ENCODE data around the gene PDE4D.

PDE4D gene

DNA sequence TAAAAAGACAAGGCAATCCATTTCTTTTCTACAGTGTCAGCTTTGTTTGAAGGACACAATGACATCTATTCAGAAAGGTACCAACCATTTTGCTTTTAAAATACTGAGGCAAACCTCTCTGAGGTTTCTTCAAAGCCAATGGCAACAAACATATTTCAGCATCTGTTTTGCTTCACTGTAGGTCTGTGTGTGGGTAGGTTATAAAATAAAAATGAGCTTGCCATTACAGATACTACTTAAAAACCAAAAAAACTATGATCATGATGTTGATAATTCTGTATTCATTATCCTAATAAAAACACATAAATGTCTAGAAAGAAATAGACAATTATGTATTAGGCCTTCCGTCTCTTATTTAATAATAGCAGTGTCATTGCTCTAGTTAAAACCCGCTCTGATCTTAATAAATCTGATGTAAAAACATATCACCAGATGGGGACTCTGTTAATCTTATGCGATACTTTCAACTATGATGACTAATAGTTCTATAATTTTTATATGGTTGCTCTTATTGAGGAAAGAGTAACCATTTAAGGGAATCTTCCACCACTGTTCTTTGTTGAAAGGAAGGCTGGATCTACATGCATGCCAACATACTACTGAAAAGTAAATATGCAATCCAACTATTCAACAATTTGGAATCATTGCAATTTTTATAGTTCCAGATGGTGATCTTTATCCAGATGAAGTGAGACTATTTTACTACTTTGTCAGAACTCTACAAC is 647.2 kb downstream of the PDE4D start:
- DNase-seq, result peak; percentile 92

DNA sequence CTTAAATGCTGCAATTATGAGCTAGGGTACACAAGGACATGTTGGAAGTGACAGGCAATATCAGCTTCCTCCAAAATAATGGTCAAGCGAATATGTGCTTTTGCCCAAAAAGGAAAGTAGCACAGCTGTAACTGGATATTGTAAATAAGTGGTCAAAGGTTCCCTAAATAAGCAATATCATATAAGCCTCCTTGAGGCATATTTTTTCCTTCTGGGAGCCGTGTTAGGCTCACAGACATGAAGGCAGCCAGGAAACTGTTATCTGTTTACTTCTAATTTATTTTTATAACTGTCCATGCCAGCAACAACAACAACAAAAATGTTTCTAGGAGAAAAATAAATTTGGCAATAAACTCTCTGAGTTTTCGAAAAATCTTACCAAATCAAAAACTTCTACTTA is 648.3 kb downstream of the PDE4D start:
- DNase-seq, result no peak

- DNase-seq, result peak; percentile 63
Observed at GRCh38 chr5:59241552-59241951, 652.0 kb downstream of the PDE4D start.

GRCh38 chr5:59241119-59241518 is 652.4 kb downstream of the PDE4D start:
- DNase-seq, result no peak

DNA sequence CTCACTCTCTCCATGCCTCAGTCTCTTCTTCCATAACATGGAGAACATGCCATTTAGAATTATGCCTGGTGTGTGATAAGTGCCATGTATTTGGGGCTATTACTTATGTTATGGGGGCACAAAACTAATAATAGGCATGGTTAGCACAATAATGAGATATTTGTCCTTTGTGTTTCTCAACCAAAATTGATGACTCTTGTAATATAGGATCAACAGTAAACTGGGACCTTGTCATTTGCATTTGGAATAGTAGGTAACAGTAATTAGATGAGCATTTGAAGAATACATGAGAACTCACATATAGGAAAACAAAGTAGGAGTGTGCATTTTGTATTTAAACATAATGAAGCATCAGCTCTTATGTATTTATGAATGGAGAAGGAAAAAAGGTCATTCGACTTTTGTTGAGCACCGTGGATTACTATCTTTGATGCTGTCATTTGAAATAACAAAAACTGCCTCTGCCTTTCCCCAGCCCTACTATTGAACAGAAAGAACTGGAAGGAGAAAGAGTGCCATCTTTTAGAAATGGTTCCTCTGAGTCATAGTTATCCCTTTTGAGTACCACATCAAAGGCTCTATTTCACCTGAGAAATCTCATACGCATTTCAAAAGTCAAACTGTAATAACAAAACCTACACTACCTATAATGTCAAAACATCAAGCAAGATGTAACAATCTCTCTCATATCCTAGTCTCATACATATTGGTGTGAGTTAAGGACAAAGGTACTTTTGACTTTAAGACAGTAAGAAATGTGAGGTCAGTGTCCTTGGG is 655.2 kb downstream of the PDE4D start:
- no peak for DNase-seq

- peak; percentile 82 for DNase-seq
Observed at GRCh38 chr5:59236986-59237385, 656.5 kb downstream of the PDE4D start.

DNA sequence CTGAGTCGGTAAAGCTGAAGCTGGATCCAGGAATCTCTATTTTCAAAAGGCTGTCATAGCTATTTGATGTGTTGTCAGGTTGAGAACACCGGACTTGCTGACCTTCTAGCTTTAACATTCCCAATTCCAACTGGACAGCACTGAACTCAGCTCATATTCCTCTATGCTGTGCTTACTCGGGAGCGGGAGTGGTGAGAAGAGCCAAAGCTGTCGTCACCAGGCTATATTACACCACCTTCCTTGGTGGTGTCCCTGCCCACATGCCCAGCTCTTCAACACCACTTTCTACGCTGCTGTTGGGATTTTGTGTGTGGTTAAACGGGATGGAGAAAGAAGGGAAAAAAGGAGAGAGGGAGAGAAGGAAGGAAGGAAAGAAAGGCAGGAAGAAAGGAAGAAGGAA is 657.1 kb downstream of the PDE4D start:
- DNase-seq, result peak; percentile 20

GRCh38 chr5:59234236-59234635 is 659.3 kb downstream of the PDE4D start:
- no peak for DNase-seq

- no peak for DNase-seq
Observed at GRCh38 chr5:59231221-59231931, 662.1 kb downstream of the PDE4D start.

DNA sequence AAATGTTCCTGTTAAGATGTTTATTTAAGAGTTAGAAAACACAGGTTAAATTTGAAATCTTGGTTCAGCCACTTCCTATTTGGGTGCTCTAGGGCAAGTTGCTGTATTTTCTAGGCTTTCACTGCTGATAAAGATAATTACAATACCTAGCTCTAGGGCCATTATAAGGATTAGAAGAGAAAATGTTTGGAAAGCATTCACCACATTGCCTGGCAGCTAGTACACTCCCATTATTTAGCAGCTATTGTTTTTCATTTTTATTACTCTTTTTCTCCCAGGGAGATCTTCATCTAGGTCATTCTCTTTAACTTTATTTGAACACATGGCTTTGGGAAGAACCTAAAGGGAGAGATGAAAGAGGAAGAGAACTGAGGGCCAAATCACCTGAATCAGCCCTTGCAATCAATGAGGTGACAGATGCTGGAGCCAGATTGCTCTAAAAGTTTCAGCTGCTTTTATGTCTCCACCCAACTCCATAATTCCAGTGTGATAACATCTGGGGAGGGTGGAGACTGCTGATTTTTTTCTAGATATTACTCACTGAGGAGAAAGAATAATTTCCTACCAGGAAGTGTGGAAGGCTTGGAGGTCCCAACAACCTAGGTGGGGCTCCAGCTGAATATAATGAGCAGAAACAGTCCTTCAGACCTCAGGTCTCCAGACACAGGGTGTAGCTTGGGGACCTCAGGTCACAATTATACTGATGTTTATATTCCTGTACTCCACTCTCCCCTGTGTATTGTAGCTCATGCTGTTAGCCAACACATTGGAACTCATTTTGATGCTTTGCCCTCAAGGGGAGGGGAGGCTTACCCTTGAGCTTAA is 670.6 kb downstream of the PDE4D start:
- DNase-seq, result peak; percentile 59

DNA sequence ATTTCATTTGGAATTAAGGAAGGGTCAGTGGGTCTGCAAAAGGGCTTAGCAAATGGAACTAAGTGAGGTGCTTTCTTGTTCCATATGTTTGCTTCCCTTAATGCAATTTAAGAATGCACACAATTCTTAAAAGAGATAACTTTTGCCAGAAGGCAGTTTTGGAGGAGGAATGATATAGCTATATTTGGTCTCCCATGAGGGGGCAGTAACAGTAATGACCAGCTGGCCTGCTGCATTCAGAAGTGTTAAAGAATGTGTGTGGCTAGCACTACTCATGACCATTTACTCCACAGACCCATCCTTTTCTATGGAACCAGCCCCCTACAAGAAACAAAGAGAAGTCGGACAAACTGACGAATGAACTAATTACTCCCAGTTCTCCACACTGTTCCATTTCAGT is 671.8 kb downstream of the PDE4D start:
- DNase-seq, result peak; percentile 35

DNA sequence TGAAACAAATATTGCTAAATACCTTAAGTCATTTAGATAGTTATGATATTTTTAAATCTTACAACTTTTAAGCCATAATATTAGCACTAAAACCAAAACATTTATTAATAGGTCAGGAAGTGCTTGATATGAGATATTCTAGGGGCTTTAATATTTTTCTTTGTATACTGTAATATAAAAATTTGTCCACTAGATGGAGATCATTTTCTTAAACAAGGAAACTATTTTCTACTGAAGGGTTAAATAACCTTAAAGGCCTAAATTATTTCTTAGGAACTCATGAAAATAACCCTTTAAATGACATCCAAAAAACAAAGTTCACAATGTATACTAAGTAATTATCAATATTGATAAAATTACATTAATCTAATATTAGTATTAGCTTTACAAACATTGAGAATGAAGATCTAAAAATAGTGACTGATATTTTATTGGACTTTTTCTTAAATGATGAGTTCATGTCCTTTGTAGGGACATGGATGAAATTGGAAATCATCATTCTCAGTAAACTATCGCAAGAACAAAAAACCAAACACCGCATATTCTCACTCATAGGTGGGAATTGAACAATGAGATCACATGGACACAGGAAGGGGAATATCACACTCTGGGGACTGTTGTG is 675.0 kb downstream of the PDE4D start:
- peak; percentile 43 for DNase-seq

DNA sequence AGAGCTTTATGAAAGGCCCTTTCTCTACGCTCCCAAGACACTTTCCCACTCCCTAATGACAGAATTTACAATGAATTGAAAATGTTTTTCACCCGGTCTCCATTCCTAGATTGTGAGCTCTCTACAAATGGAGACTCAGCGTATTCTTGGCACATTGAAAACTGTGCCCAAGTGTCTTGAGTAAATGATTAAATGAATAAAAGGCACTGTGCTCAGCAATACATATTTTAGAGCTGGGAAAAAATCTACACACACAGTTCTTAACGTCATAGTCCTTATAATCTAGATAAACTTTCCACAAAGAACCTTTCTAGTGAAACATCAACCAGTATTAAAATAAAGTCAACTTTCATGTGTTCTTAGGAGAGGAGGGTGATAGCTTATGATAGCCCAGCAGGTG is 676.7 kb downstream of the PDE4D start:
- DNase-seq, result no peak

GRCh38 chr5:59212596-59212995 is 680.9 kb downstream of the PDE4D start:
- DNase-seq, result no peak

- DNase-seq, result no peak
Observed at GRCh38 chr5:59209758-59210359, 683.7 kb downstream of the PDE4D start.

- DNase-seq, result no peak
Observed at GRCh38 chr5:59208474-59208873, 685.1 kb downstream of the PDE4D start.

GRCh38 chr5:59207401-59207800 is 686.1 kb downstream of the PDE4D start:
- DNase-seq, result no peak

- peak; percentile 91 for DNase-seq
Observed at GRCh38 chr5:59206132-59206581, 687.4 kb downstream of the PDE4D start.

GRCh38 chr5:59204114-59204897 is 689.2 kb downstream of the PDE4D start:
- no peak for DNase-seq

- no peak for DNase-seq
Observed at GRCh38 chr5:59199868-59200267, 693.7 kb downstream of the PDE4D start.

- DNase-seq, result no peak
Observed at GRCh38 chr5:59198832-59199231, 694.7 kb downstream of the PDE4D start.
